ENCODE data around the gene RAB14. TPM values are rescaled to one million over a fixed set of nuclear protein-coding genes. Genes with fewer than 3 reads are reported as not detected.

RAB14 gene
- polyA plus RNA-seq, 1 donor from 2014 or later: 94.5 TPM

DNA sequence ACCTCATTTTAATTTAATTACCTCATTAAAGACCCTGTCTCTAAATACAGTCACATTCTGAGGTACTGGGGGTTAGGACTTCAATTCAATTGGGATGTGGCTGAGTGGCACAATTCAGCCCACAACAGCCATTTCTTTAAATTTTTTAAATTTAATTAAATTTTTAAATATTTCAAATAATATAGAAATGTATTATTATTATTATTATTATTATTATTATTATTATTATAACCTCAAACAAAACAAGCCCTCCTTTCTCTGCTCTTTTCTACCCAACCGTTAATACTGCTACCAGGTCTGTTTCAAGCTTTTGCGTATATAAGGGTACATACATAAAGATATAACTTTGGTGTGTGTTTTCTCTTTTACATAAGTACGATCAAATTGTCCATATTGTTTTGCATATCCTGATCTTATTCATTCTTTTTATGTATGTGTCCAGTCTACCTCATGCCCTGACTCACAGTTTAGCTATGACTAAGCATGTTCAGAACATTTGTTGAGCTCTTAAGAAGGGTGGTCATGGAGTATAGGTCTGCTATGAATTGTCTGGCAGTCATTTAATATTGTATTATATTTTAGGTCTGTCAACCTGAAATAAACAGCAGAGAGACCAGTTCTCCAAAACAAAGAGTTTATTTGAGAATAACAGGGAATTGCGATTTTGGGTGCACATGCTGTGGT, 16.1 kb upstream of the RAB14 start:
- no peak overlapping the region for H3K27ac ChIP-seq (ENCODE audit: low read length)
- H3F3A ChIP-seq (ENCODE audit: insufficient read depth, low read length, poor library complexity, severe bottlenecking): no peaks in the 10 kb centered on the region
- H2AFZ ChIP-seq (ENCODE audit: low read depth, low read length): no peak overlapping the region
- no peak for TF ChIP-seq SMC3 (conservative IDR thresholded peaks at IDR 0.05; ENCODE audit: poor library complexity)
- TF ChIP-seq EP300 (conservative IDR thresholded peaks at IDR 0.05; ENCODE audit: poor library complexity, severe bottlenecking): no peak
- no peak for TF ChIP-seq EZH2 (IDR thresholded peaks at IDR 0.05; ENCODE audit: borderline replicate concordance, insufficient read depth, low read length, poor library complexity, severe bottlenecking)
- TF ChIP-seq RAD21 (conservative IDR thresholded peaks at IDR 0.05): no peak
- TF ChIP-seq MXI1 (conservative IDR thresholded peaks at IDR 0.05; ENCODE audit: poor library complexity, severe bottlenecking): no peak
- TF ChIP-seq POLR2AphosphoS5 (IDR thresholded peaks at IDR 0.05): no peak
- no peak for TF ChIP-seq TAF1 (IDR thresholded peaks at IDR 0.05; ENCODE audit: low read depth)
- TF ChIP-seq, protein P1, sequence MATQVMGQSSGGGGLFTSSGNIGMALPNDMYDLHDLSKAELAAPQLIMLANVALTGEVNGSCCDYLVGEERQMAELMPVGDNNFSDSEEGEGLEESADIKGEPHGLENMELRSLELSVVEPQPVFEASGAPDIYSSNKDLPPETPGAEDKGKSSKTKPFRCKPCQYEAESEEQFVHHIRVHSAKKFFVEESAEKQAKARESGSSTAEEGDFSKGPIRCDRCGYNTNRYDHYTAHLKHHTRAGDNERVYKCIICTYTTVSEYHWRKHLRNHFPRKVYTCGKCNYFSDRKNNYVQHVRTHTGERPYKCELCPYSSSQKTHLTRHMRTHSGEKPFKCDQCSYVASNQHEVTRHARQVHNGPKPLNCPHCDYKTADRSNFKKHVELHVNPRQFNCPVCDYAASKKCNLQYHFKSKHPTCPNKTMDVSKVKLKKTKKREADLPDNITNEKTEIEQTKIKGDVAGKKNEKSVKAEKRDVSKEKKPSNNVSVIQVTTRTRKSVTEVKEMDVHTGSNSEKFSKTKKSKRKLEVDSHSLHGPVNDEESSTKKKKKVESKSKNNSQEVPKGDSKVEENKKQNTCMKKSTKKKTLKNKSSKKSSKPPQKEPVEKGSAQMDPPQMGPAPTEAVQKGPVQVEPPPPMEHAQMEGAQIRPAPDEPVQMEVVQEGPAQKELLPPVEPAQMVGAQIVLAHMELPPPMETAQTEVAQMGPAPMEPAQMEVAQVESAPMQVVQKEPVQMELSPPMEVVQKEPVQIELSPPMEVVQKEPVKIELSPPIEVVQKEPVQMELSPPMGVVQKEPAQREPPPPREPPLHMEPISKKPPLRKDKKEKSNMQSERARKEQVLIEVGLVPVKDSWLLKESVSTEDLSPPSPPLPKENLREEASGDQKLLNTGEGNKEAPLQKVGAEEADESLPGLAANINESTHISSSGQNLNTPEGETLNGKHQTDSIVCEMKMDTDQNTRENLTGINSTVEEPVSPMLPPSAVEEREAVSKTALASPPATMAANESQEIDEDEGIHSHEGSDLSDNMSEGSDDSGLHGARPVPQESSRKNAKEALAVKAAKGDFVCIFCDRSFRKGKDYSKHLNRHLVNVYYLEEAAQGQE (IDR thresholded peaks at IDR 0.05; ENCODE audit: borderline replicate concordance): no peak
- TF ChIP-seq, protein P2, sequence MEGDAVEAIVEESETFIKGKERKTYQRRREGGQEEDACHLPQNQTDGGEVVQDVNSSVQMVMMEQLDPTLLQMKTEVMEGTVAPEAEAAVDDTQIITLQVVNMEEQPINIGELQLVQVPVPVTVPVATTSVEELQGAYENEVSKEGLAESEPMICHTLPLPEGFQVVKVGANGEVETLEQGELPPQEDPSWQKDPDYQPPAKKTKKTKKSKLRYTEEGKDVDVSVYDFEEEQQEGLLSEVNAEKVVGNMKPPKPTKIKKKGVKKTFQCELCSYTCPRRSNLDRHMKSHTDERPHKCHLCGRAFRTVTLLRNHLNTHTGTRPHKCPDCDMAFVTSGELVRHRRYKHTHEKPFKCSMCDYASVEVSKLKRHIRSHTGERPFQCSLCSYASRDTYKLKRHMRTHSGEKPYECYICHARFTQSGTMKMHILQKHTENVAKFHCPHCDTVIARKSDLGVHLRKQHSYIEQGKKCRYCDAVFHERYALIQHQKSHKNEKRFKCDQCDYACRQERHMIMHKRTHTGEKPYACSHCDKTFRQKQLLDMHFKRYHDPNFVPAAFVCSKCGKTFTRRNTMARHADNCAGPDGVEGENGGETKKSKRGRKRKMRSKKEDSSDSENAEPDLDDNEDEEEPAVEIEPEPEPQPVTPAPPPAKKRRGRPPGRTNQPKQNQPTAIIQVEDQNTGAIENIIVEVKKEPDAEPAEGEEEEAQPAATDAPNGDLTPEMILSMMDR (IDR thresholded peaks at IDR 0.05; ENCODE audit: poor library complexity, severe bottlenecking): no peak
- no peaks in the 10 kb centered on the region for H3K36me3 ChIP-seq (ENCODE audit: insufficient read depth, low read length)
- H3K4me2 ChIP-seq (ENCODE audit: low read length): no peak overlapping the region
- H3K9me3 ChIP-seq (ENCODE audit: low read length): no peaks in the 10 kb centered on the region
- H3K4me3 ChIP-seq (ENCODE audit: low read length): no peak overlapping the region
- H3K27me3 ChIP-seq (ENCODE audit: insufficient read depth, low read depth, low read length): no peaks in the 10 kb centered on the region
- no peaks in the 10 kb centered on the region for H3K79me2 ChIP-seq (replicated peaks; ENCODE audit: insufficient read depth, low read length)
- no peaks in the 10 kb centered on the region for H4K20me1 ChIP-seq (ENCODE audit: insufficient read depth)
- no peaks in the 10 kb centered on the region for H3K9me2 ChIP-seq (ENCODE audit: insufficient read depth, low read length)
- H3K9ac ChIP-seq (ENCODE audit: low read length): no peak overlapping the region

DNA sequence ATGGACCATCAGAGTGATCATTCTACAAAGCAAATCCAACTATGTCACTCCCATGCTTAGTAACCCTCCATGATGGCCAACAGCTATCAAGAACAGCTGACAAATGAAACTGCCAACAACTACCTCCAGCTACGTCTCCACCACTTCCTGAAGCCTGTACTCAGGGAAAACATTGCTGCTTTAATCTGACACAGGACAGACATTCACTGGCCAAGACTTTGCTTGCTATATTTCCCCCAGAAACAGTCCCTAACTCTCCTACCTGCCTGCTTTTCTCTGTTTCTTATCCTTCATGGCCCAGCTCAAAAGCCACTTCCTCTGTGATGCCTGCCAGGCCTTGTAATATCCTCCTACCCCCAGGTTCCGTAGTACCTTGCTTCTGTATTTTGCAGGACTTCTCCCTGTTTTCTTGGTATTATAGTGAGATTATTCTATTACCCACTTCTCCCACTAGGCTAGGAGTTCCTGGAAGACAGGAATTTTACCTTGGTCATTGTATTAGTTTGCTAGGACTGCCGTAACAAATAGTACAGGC, 14.7 kb upstream of the RAB14 start:
- H3K36me3 ChIP-seq (ENCODE audit: insufficient read depth, low read length): no peaks in the 10 kb centered on the region
- H3K9ac ChIP-seq (ENCODE audit: low read length): no peak overlapping the region
- no peak overlapping the region for H3K4me3 ChIP-seq (ENCODE audit: low read length)
- H3K27me3 ChIP-seq (ENCODE audit: insufficient read depth, low read depth, low read length): no peaks in the 10 kb centered on the region
- H3K4me2 ChIP-seq (ENCODE audit: low read length): no peak overlapping the region
- no peak overlapping the region for H3K27ac ChIP-seq (ENCODE audit: low read length)
- no peaks in the 10 kb centered on the region for H3K79me2 ChIP-seq (replicated peaks; ENCODE audit: insufficient read depth, low read length)
- no peak overlapping the region for H2AFZ ChIP-seq (ENCODE audit: low read depth, low read length)
- no peaks in the 10 kb centered on the region for H3F3A ChIP-seq (ENCODE audit: insufficient read depth, low read length, poor library complexity, severe bottlenecking)
- TF ChIP-seq EZH2 (IDR thresholded peaks at IDR 0.05; ENCODE audit: borderline replicate concordance, insufficient read depth, low read length, poor library complexity, severe bottlenecking) (no peak), MXI1 (conservative IDR thresholded peaks at IDR 0.05; ENCODE audit: poor library complexity, severe bottlenecking) (no peak), EP300 (conservative IDR thresholded peaks at IDR 0.05; ENCODE audit: poor library complexity, severe bottlenecking) (no peak), SMC3 (conservative IDR thresholded peaks at IDR 0.05; ENCODE audit: poor library complexity) (no peak), RAD21 (conservative IDR thresholded peaks at IDR 0.05) (no peak), TAF1 (IDR thresholded peaks at IDR 0.05; ENCODE audit: low read depth) (no peak), POLR2AphosphoS5 (IDR thresholded peaks at IDR 0.05) (no peak)
- TF ChIP-seq, protein P1 (IDR thresholded peaks at IDR 0.05; ENCODE audit: borderline replicate concordance): no peak
- TF ChIP-seq, protein P2 (IDR thresholded peaks at IDR 0.05; ENCODE audit: poor library complexity, severe bottlenecking): no peak
- H3K9me2 ChIP-seq (ENCODE audit: insufficient read depth, low read length): no peaks in the 10 kb centered on the region
- H4K20me1 ChIP-seq (ENCODE audit: insufficient read depth): no peaks in the 10 kb centered on the region
- H3K9me3 ChIP-seq (ENCODE audit: low read length): no peaks in the 10 kb centered on the region
